OCI-LY1 (cell line): ENCODE measurements around the gene TTC23.

Experiments used
- EZH2 ChIP-seq: fragments of 200-600 bp; sonication (generic), shearing (Covaris generic); IDR thresholded peaks from 2 replicates; pipeline ENCODE4 v1.8.0; 2017; ENCODE audit warnings: borderline replicate concordance, mixed run types, mild to moderate bottlenecking, antibody characterized with exemption, low read length, moderate library complexity, mixed read lengths
- TF ChIP-seq, protein P1 (sequence below): fragments of 200-600 bp; sonication (generic), shearing (Covaris generic); IDR thresholded peaks from 2 replicates; pipeline ENCODE4 v1.5.1; 2017; ENCODE audit warnings: mild to moderate bottlenecking, antibody characterized with exemption, low read length, moderate library complexity, mixed read lengths

GRCh38 chr15:99137111-99137546 lies 112.3 kb downstream of the TTC23 start:
- TF ChIP-seq, protein P1, sequence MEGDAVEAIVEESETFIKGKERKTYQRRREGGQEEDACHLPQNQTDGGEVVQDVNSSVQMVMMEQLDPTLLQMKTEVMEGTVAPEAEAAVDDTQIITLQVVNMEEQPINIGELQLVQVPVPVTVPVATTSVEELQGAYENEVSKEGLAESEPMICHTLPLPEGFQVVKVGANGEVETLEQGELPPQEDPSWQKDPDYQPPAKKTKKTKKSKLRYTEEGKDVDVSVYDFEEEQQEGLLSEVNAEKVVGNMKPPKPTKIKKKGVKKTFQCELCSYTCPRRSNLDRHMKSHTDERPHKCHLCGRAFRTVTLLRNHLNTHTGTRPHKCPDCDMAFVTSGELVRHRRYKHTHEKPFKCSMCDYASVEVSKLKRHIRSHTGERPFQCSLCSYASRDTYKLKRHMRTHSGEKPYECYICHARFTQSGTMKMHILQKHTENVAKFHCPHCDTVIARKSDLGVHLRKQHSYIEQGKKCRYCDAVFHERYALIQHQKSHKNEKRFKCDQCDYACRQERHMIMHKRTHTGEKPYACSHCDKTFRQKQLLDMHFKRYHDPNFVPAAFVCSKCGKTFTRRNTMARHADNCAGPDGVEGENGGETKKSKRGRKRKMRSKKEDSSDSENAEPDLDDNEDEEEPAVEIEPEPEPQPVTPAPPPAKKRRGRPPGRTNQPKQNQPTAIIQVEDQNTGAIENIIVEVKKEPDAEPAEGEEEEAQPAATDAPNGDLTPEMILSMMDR, result no peak
- TF ChIP-seq EZH2, result no peak
